ENCODE results near the gene ZXDA. TPM values are rescaled to one million over a fixed set of nuclear protein-coding genes. Genes with fewer than 3 reads are reported as not detected.

The ZXDA gene
- total RNA-seq: 6.0 and 6.9 TPM in 2 replicates

GRCh38 chrX:57910287-57910912, at the start of gene ZXDA:
ZXDA (minus strand) TSS chrX:57910458; CDS start chrX:57910420, 38 bp downstream.

Other genes starting within 250 kb of the ZXDA start
- under 0.01 TPM in 1 of 2 replicates, not detected in the other for gene NLRP2B, start 230.2 kb downstream of the ZXDA start, total RNA-seq

Data from smooth muscle cell of the pulmonary artery (primary cell).